Measurements from ENCODE around the gene NGB. TPM values are rescaled to one million over a fixed set of nuclear protein-coding genes. Genes with fewer than 3 reads are reported as not detected.

The NGB gene
- total and polyA plus RNA-seq, 2 of the 8 experiments (the other 6 are each of a cell fraction or from before 2014, with no cell fraction given) = 0.30 to 0.60 TPM

DNA sequence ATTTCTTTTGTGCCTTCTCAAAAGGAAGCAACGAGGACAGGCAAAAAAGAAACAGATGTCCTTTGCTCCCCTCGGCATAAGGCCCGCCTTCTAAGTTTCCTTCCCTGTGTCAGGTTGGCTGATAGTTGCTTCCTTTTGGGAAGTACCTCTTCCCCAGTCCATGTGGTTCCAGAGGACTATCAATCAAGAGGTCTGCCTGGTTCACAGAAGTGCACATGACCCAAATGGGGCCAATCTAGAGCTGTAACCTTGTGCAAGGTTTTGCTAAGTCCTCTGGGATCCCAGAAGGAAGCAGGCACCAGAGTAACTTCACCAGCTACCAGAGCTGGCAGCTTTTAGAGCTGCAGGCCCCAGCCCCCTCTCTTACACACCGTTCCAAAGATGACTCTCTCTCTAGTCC, 46.8 kb downstream of the NGB start:
- Histone ChIP-seq H2BK120ac (replicated peaks; ENCODE audit: low read depth, low read length) (no peak overlapping the region), H3K79me1 (ENCODE audit: low read depth, low read length) (no peaks in the 10 kb centered on the region), H3K4me2 (ENCODE audit: insufficient read depth in 1 of 2, low read depth in 2 of 2, low read length in 2 of 2) (no peak overlapping the region), H4K5ac (ENCODE audit: insufficient read length, low read depth, low read length) (no peak overlapping the region), H3K4me1 (replicated peaks in 1 of 4; ENCODE audit: control insufficient read depth in 3 of 4, insufficient read depth in 4 of 4, low read length in 3 of 4) (peaks cover 18 to 41% (median 25%) of the 10 kb centered on the region in 4 experiments), H2AFZ (ENCODE audit: low read length) (no peak overlapping the region), H3K4me3 (ENCODE audit: extremely low read depth in 1 of 4, insufficient read depth in 2 of 4, low read depth in 3 of 4, low read length in 4 of 4) (no peak overlapping the region), H3K14ac (ENCODE audit: insufficient read length) (no peak overlapping the region), H3K27me3 (replicated peaks in 1 of 4; ENCODE audit: control insufficient read depth in 3 of 4, extremely low read depth in 1 of 4, insufficient read depth in 3 of 4, low read length in 3 of 4) (no peaks in the 10 kb centered on the region), H3K9me3 (ENCODE audit: insufficient read depth in 2 of 2, low read depth in 1 of 2, low read length in 1 of 2) (no peaks in the 10 kb centered on the region), H3K27ac (ENCODE audit: low read depth, low read length) (no peak overlapping the region), H3K56ac (replicated peaks; ENCODE audit: insufficient read length, low read depth, low read length) (no peak overlapping the region), H2BK15ac (ENCODE audit: low read length) (peak overlapping the region; percentile 75; the same call in 1 of the 2 replicates), H4K91ac (replicated peaks; ENCODE audit: insufficient read length, low read length) (no peak overlapping the region), H2BK5ac (ENCODE audit: low read depth, low read length) (0 out of 2 replicates have a peak overlapping the region, but pooled peaks have one; percentile 13), H3K36me3 (ENCODE audit: control insufficient read depth in 2 of 4, insufficient read depth in 4 of 4, low read length in 3 of 4) (no peaks in the 10 kb centered on the region), H3K9ac (replicated peaks in 1 of 4; ENCODE audit: extremely low read depth in 1 of 4, low read depth in 3 of 4, low read length in 3 of 4) (no peak overlapping the region), H2BK12ac (ENCODE audit: low read depth, low read length) (0 out of 2 replicates have a peak overlapping the region, but pooled peaks have one; percentile 78), H2BK20ac (ENCODE audit: low read length) (peak overlapping the region; percentile 43; the same call in 1 of the 2 replicates), H3K79me2 (ENCODE audit: control insufficient read depth in 1 of 2, insufficient read depth in 2 of 2, low read length in 2 of 2) (no peaks in the 10 kb centered on the region), H3K23ac (ENCODE audit: insufficient read length) (no peak overlapping the region), H2AK5ac (ENCODE audit: low read depth, low read length) (no peak overlapping the region), H3K23me2 (ENCODE audit: low read depth, low read length) (0 out of 2 replicates have a peak, but pooled peaks cover 2% of the 10 kb centered on the region), H3K18ac (ENCODE audit: extremely low read depth, low read length) (0 out of 2 replicates have a peak overlapping the region, but pooled peaks have one; percentile 40), H3K4ac (replicated peaks; ENCODE audit: insufficient read length, low read depth, low read length) (peak overlapping the region; percentile 19), H4K20me1 (replicated peaks in 1 of 2; ENCODE audit: control insufficient read depth in 1 of 2, insufficient read depth in 2 of 2, low read length in 2 of 2) (no peaks in the 10 kb centered on the region), H4K8ac (ENCODE audit: extremely low read depth, insufficient read depth, low read length) (no peak overlapping the region)
- no peak for DNase-seq (ENCODE audit: low read depth in 1 of 2, low spot score in 2 of 2)
- FAIRE-seq = no peak
- POLR2A ChIA-PET (ENCODE audit: partially characterized antibody) = interaction anchor here (1.4 to 1.9 kb wide), 2 partner anchors 9 to 15 kb away, joined by 3 to 5 read pairs; no protein-coding TSS in a partner anchor
- WGBS, 2 experiments (ENCODE audit: extremely low coverage in 1 of 2, insufficient coverage in 1 of 2, insufficient read length in 1 of 2, insufficient replicate concordance in 2 of 2, low coverage in 1 of 2, low lambda C conversion rate in 2 of 2, missing lambda C conversion rate in 1 of 2) = 84% methylated on average over 4 of the region's 4 CpGs; no CpG with 5 or more reads in 1 of the 2 experiments
- CTCF ChIA-PET (ENCODE audit: partially characterized antibody) = interaction anchor here (1.1 to 7.4 kb wide), 9 partner anchors 11 to 351 kb away, joined by 3 to 75 read pairs (median 7); partner anchors contain the start of gene TMEM63C
- no peak for TF ChIP-seq BCL11A (IDR thresholded peaks at IDR 0.05; ENCODE audit: low read depth in 2 of 2, low read length in 2 of 2)
- no peak for TF ChIP-seq TBP (IDR thresholded peaks at IDR 0.05; ENCODE audit: low read depth, low read length)
- TF ChIP-seq RBBP5 (IDR thresholded peaks at IDR 0.05; ENCODE audit: borderline replicate concordance, low read depth, low read length) = no peak
- no peak for TF ChIP-seq RAD21 (IDR thresholded peaks at IDR 0.05 in 1 of 2, conservative IDR thresholded peaks at IDR 0.05 in 1 of 2; ENCODE audit: low read depth in 2 of 2, low read length in 2 of 2)
- no peak for TF ChIP-seq MAFK (IDR thresholded peaks at IDR 0.05; ENCODE audit: low read depth, low read length)
- TF ChIP-seq YY1 (IDR thresholded peaks at IDR 0.05; ENCODE audit: low read depth, low read length) = no peak
- no peak for TF ChIP-seq TEAD4 (IDR thresholded peaks at IDR 0.05; ENCODE audit: low read depth, low read length)
- TF ChIP-seq KDM1A (IDR thresholded peaks at IDR 0.05; ENCODE audit: borderline replicate concordance, low read length) = no peak
- TF ChIP-seq FOSL1 (IDR thresholded peaks at IDR 0.05; ENCODE audit: insufficient read depth, low read depth, low read length) = no peak
- no peak for TF ChIP-seq TAF7 (optimal IDR thresholded peaks at IDR 0.05; ENCODE audit: borderline replicate concordance, low read depth, low read length)
- TF ChIP-seq ASH2L (IDR thresholded peaks at IDR 0.05; ENCODE audit: low read length) = no peak
- TF ChIP-seq HDAC2 (IDR thresholded peaks at IDR 0.05; ENCODE audit: borderline replicate concordance in 1 of 2, low read depth in 2 of 2, low read length in 2 of 2) = no peak

All from H1 (cell line).